Liver (tissue), 3 donors: ENCODE measurements around the gene ORC6.

Experiments
- CTCF ChIP-seq: fragments of 150-350 bp; IDR thresholded peaks from 2 replicates; pipeline ENCODE4 v1.5.1; 2017; ENCODE audit warnings: improper control_type of control experiment, low read depth, low read length; ENCODE audit not compliant: missing input control
- GABPA ChIP-seq, 2 donors: IDR thresholded peaks in 1 of 2; conservative IDR thresholded peaks in 1 of 2; 2 replicates each; pipeline ENCODE4 v1.6.1; 2016; ENCODE audit warnings: antibody characterized with exemption in 2 of 2, mild to moderate bottlenecking in 1 of 2, moderate library complexity in 1 of 2
- HNF4A ChIP-seq, 2 donors: conservative IDR thresholded peaks; 2 replicates each; pipeline ENCODE4 v1.6.1; 2016; ENCODE audit warnings: antibody characterized with exemption in 2 of 2, mild to moderate bottlenecking in 2 of 2
- NR2F2 ChIP-seq: IDR thresholded peaks from 2 replicates; pipeline ENCODE4 v1.6.1; 2016; ENCODE audit warnings: antibody characterized with exemption
- RXRA ChIP-seq, 2 donors: IDR thresholded peaks; 2 replicates each; pipeline ENCODE4 v1.6.1; 2017 to 2018; ENCODE audit warnings: antibody characterized with exemption in 2 of 2, mild to moderate bottlenecking in 1 of 2
- YY1 ChIP-seq: IDR thresholded peaks from 2 replicates; pipeline ENCODE4 v1.6.1; 2016; ENCODE audit warnings: antibody characterized with exemption, mild to moderate bottlenecking
- donor health status: healthy.
- donor health status: healthy.

- TF ChIP-seq CTCF = no peak
- TF ChIP-seq YY1 = no peak
- no peak for TF ChIP-seq RXRA (IDR thresholded peaks at IDR 0.05)
- TF ChIP-seq NR2F2 = no peak
- TF ChIP-seq HNF4A (conservative IDR thresholded peaks at IDR 0.05) = no peak
- TF ChIP-seq GABPA (IDR thresholded peaks at IDR 0.05 in 1 of 2, conservative IDR thresholded peaks at IDR 0.05 in 1 of 2) = no peak
Measured at GRCh38 chr16:46730801-46731690, 41.6 kb downstream of the ORC6 start.
